Upper lobe of left lung (tissue), 4 donors: Measurements from ENCODE around the gene LPCAT1.

Experiments used
- CTCF ChIP-seq, 6 experiments: fragments of 450-650 bp in 4 of 6; fragments of 200-600 bp in 2 of 6; sonication (generic) in 2 of 6; IDR thresholded peaks; one replicate each; pipeline ENCODE4 v1.5.1; 2016 to 2019; ENCODE audit warnings: antibody characterized with exemption in 6 of 6
- POLR2A ChIP-seq, 4 donors: fragments of 450-650 bp; IDR thresholded peaks; one replicate each; pipeline ENCODE4 v1.5.1; 2016 to 2017; ENCODE audit warnings: antibody characterized with exemption in 4 of 4, mild to moderate bottlenecking in 2 of 4
- POLR2AphosphoS5 ChIP-seq, 2 donors: sonication (generic); formaldehyde crosslinking; IDR thresholded peaks; one replicate each; pipeline ENCODE4 v1.5.1; 2017; ENCODE audit warnings: antibody characterized with exemption in 2 of 2

GRCh38 chr5:1490376-1490775, 33.4 kb downstream of the LPCAT1 start:
- TF ChIP-seq CTCF (IDR thresholded peaks at IDR 0.05) = no peak
- no peak for TF ChIP-seq POLR2A (IDR thresholded peaks at IDR 0.05)
- no peak for TF ChIP-seq POLR2AphosphoS5 (IDR thresholded peaks at IDR 0.05)
